HCT116 (cell line): ENCODE data around the gene PLCB1. TPM values are rescaled to one million over a fixed set of nuclear protein-coding genes. Genes with fewer than 3 reads are reported as not detected.

ENCODE experiments used
- ATAC-seq: fragments of 200-7000 bp; cut with Tn5 transposase; 2 replicates; pipeline ENCODE4 v1.9.1; 2020; ENCODE audit warnings: mild to moderate bottlenecking, moderate library complexity
- BruUV-seq: library from RNA; stranded (reverse); fragments of 400-500 nt; replicated peaks from 2 replicates; lab custom pipeline; 2021; lab: Mats Ljungman, UMichigan
- CTCF ChIA-PET: fragments of 300-600 bp; sonication (Branson Sonifier 250); formaldehyde crosslinking; loops from one replicate; lab custom pipeline; 2021; ENCODE audit warnings: antibody characterized with exemption; lab: Charles Lee
- POLR2A ChIA-PET: fragments of 300-600, 350-600 bp; sonication (Branson Sonifier 250); formaldehyde crosslinking; loops from one replicate; lab custom pipeline; 2021; ENCODE audit warnings: antibody characterized with exemption; lab: Charles Lee
- RAD21 ChIA-PET, 2 experiments: fragments of 300-600 bp; sonication (Branson Sonifier 250); formaldehyde crosslinking; loops; one replicate each; lab custom pipeline; 2023; ENCODE audit warnings: low total read pairs in 2 of 2; ENCODE audit not compliant: uncharacterized antibody in 2 of 2, unreplicated experiment in 2 of 2, low non-redundant PET in 1 of 2; lab: Charles Lee
- DNase-seq: peaks from one replicate; pipeline ENCODE4 v3.0.0-alpha.2; 2010; ENCODE audit warnings: low read depth, low spot score
- H2AFZ ChIP-seq: fragments of 200-600 bp; shearing (Covaris generic), sonication (generic); 2 replicates; pipeline ENCODE4 v1.6.1; 2017; ENCODE audit warnings: low read depth, mixed run types, mixed read lengths, antibody characterized with exemption, low read length; ENCODE audit not compliant: poor library complexity, severe bottlenecking
- H3K27ac ChIP-seq: 2 replicates; pipeline ENCODE4 v1.5.1; 2012; ENCODE audit warnings: low read depth, low read length
- H3K27me3 ChIP-seq: fragments of 200-600 bp; sonication (generic); 2 replicates; pipeline ENCODE4 v1.6.1; 2016; ENCODE audit warnings: mixed run types, low read length, mixed read lengths; ENCODE audit not compliant: insufficient read depth
- H3K36me3 ChIP-seq, 2 experiments: fragments of 200-500 bp in 1 of 2; fragments of 200-600 bp in 1 of 2; sonication (Bioruptor generic) in 1 of 2; sonication (generic) in 1 of 2; 2 replicates each; pipeline versions ENCODE4 v1.5.1 to v1.6.1; 2014 to 2016; ENCODE audit warnings: low read length in 2 of 2, inconsistent platforms in 1 of 2, mixed read lengths in 1 of 2, mixed run types in 1 of 2; ENCODE audit not compliant: insufficient read depth in 2 of 2, control insufficient read depth in 1 of 2
- H3K4me1 ChIP-seq, 2 experiments: fragments of 200-600 bp in 1 of 2; sonication (generic) in 1 of 2; 2 replicates each; pipeline versions ENCODE4 v1.5.1 to v1.6.1; 2012 to 2017; ENCODE audit warnings: low read length in 2 of 2, inconsistent platforms in 1 of 2, mild to moderate bottlenecking in 1 of 2, mixed read lengths in 1 of 2, mixed run types in 1 of 2, moderate library complexity in 1 of 2; ENCODE audit not compliant: insufficient read depth in 2 of 2, control insufficient read depth in 1 of 2
- H3K4me2 ChIP-seq: fragments of 200-600 bp; sonication (generic); 2 replicates; pipeline ENCODE4 v1.6.1; 2017; ENCODE audit warnings: mixed run types, low read length, mixed read lengths
- H3K4me3 ChIP-seq, 2 experiments: fragments of 200-600 bp in 1 of 2; sonication (generic) in 1 of 2; replicated peaks in 1 of 2; 2 replicates each; pipeline ENCODE4 v1.5.1; 2011 to 2016; ENCODE audit warnings: low read length in 2 of 2, control low read depth in 1 of 2, low read depth in 1 of 2, mild to moderate bottlenecking in 1 of 2, mixed read lengths in 1 of 2, mixed run types in 1 of 2
- H3K79me2 ChIP-seq: fragments of 200-600 bp; sonication (generic); 2 replicates; pipeline ENCODE4 v1.6.1; 2017; ENCODE audit warnings: mild to moderate bottlenecking, mixed run types, low read length, moderate library complexity, mixed read lengths; ENCODE audit not compliant: insufficient read depth
- H3K9ac ChIP-seq: fragments of 200-600 bp; sonication (generic); 2 replicates; pipeline ENCODE4 v1.6.1; 2016; ENCODE audit warnings: low read length, mixed read lengths
- H3K9me2 ChIP-seq: fragments of 200-600 bp; sonication (generic), shearing (Covaris generic); 2 replicates; pipeline ENCODE4 v1.6.1; 2017; ENCODE audit warnings: mixed run types, mild to moderate bottlenecking, moderate library complexity; ENCODE audit not compliant: insufficient read depth
- H3K9me3 ChIP-seq, 2 experiments: fragments of 200-500 bp in 1 of 2; fragments of 200-600 bp in 1 of 2; sonication (Bioruptor generic) in 1 of 2; sonication (generic) in 1 of 2; 2 replicates each; pipeline ENCODE4 v1.6.1; 2014 to 2017; ENCODE audit warnings: low read length in 2 of 2, mixed read lengths in 2 of 2, inconsistent platforms in 1 of 2, low read depth in 1 of 2, mild to moderate bottlenecking in 1 of 2, mixed run types in 1 of 2, moderate library complexity in 1 of 2; ENCODE audit not compliant: control insufficient read depth in 1 of 2, insufficient read depth in 1 of 2
- H4K20me1 ChIP-seq: fragments of 200-600 bp; sonication (generic), shearing (Covaris generic); 2 replicates; pipeline ENCODE4 v1.6.1; 2017; ENCODE audit warnings: mixed run types, mild to moderate bottlenecking, moderate library complexity; ENCODE audit not compliant: insufficient read depth
- ATF3 ChIP-seq: IDR thresholded peaks from 2 replicates; pipeline ENCODE4 v1.6.1; 2012
- CEBPB ChIP-seq: IDR thresholded peaks from 2 replicates; pipeline ENCODE4 v1.6.1; 2012; ENCODE audit warnings: low read depth
- EGR1 ChIP-seq: IDR thresholded peaks from 2 replicates; pipeline ENCODE4 v1.6.1; 2012; ENCODE audit warnings: low read depth
- EZH2phosphoT487 ChIP-seq: fragments of 200-600 bp; IDR thresholded peaks from 2 replicates; pipeline ENCODE4 v1.6.1; 2018; ENCODE audit warnings: antibody characterized with exemption, borderline replicate concordance
- MAX ChIP-seq: IDR thresholded peaks from 2 replicates; pipeline ENCODE4 v1.6.1; 2012
- POLR2AphosphoS5 ChIP-seq: IDR thresholded peaks from 2 replicates; pipeline ENCODE4 v1.6.1; 2011; ENCODE audit warnings: mild to moderate bottlenecking, low read depth, low read length, moderate library complexity
- SIN3A ChIP-seq: IDR thresholded peaks from 2 replicates; pipeline ENCODE4 v1.6.1; 2012; ENCODE audit warnings: low read depth
- SRF ChIP-seq: IDR thresholded peaks from 2 replicates; pipeline ENCODE4 v1.6.1; 2012; ENCODE audit warnings: low read depth
- ZBTB33 ChIP-seq: IDR thresholded peaks from 2 replicates; pipeline ENCODE4 v1.6.1; 2011; ENCODE audit warnings: mild to moderate bottlenecking, low read length, moderate library complexity; ENCODE audit not compliant: insufficient replicate concordance; ENCODE audit errors: extremely low read depth
- intact Hi-C: fragments of 100-400 bp; cut with micrococcal nuclease; formaldehyde crosslinking; loops from 2 replicates; pipeline ENCODE4 v1.10.0; 2022
- total RNA-seq: library from RNA; stranded (reverse); gene quantifications from one replicate; pipeline ENCODE4 v1.2.1, GENCODE V29; 2021; ENCODE audit not compliant: unreplicated experiment
- TF ChIP-seq, protein P1 (sequence below), 3 experiments: fragments of 200-600 bp in 1 of 3; sonication (generic) in 1 of 3; IDR thresholded peaks in 2 of 3; conservative IDR thresholded peaks in 1 of 3; 2 replicates each; pipeline ENCODE4 v1.5.1; 2012 to 2017; ENCODE audit warnings: low read depth in 2 of 3, low read length in 2 of 3, antibody characterized with exemption in 1 of 3, borderline replicate concordance in 1 of 3, control low read depth in 1 of 3, mild to moderate bottlenecking in 1 of 3, mixed read lengths in 1 of 3, mixed run types in 1 of 3, moderate library complexity in 1 of 3; ENCODE audit not compliant: insufficient read depth in 1 of 3

The PLCB1 gene
- total RNA-seq, 1 experiment from 2014 or later = 15.8 TPM

- intact Hi-C loops = no loop called here
- H3K79me2 ChIP-seq = no peaks in the 10 kb centered on the region
- no peak for ATAC-seq
- POLR2A ChIA-PET = no interaction called here
- H3K4me1 ChIP-seq = no peaks in the 10 kb centered on the region
- H3K9me2 ChIP-seq = no peaks in the 10 kb centered on the region
- H3K9ac ChIP-seq = no peak overlapping the region
- RAD21 ChIA-PET = no interaction called here
- no peaks in the 10 kb centered on the region; the same call in 1 of the 2 replicates for H4K20me1 ChIP-seq
- no peaks in the 10 kb centered on the region for H3K27me3 ChIP-seq
- H3K4me2 ChIP-seq = no peak overlapping the region
- no peaks in the 10 kb centered on the region for H3K36me3 ChIP-seq
- H2AFZ ChIP-seq = no peak overlapping the region
- DNase-seq = no peak
- no peak for TF ChIP-seq ZBTB33
- TF ChIP-seq, protein P1, sequence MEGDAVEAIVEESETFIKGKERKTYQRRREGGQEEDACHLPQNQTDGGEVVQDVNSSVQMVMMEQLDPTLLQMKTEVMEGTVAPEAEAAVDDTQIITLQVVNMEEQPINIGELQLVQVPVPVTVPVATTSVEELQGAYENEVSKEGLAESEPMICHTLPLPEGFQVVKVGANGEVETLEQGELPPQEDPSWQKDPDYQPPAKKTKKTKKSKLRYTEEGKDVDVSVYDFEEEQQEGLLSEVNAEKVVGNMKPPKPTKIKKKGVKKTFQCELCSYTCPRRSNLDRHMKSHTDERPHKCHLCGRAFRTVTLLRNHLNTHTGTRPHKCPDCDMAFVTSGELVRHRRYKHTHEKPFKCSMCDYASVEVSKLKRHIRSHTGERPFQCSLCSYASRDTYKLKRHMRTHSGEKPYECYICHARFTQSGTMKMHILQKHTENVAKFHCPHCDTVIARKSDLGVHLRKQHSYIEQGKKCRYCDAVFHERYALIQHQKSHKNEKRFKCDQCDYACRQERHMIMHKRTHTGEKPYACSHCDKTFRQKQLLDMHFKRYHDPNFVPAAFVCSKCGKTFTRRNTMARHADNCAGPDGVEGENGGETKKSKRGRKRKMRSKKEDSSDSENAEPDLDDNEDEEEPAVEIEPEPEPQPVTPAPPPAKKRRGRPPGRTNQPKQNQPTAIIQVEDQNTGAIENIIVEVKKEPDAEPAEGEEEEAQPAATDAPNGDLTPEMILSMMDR (IDR thresholded peaks at IDR 0.05 in 2 of 3, conservative IDR thresholded peaks at IDR 0.05 in 1 of 3; ENCODE audit: borderline replicate concordance in 1 of 3, insufficient read depth in 1 of 3, low read depth in 2 of 3, low read length in 2 of 3) = no peak
- TF ChIP-seq SRF = no peak
- no peak for TF ChIP-seq ATF3
- no peak for TF ChIP-seq POLR2AphosphoS5
- no peak for TF ChIP-seq MAX
- TF ChIP-seq CEBPB = no peak
- no peak for TF ChIP-seq EGR1
- TF ChIP-seq SIN3A = no peak
- no peak for TF ChIP-seq EZH2phosphoT487
- H3K9me3 ChIP-seq = no peaks in the 10 kb centered on the region
- BruUV-seq = no TSS peak
- H3K27ac ChIP-seq = no peak overlapping the region
- H3K4me3 ChIP-seq = no peak overlapping the region
- CTCF ChIA-PET = no interaction called here
These were observed 237.2 kb downstream of the PLCB1 start for GRCh38 chr20:8369311-8369710.
